Activated CD4-positive, alpha-beta T cell treated with anti-CD3 and anti-CD28 coated beads, Interleukin-2, Interleukin-6, amounts not matched to agents 100 ng/mL and 50 ng/mL, durations not matched to agents 16 hours and 8 hours (primary cell): ENCODE results near the gene OR2W1.

Source experiments
- DNase-seq: peaks from one replicate; pipeline ENCODE4 v3.0.0-alpha.2; 2020

Gene OR2W1

GRCh38 chr6:28995093-28995650 lies 49.8 kb downstream of the OR2W1 start:
- DNase-seq: no peak
